Motor neuron (in vitro differentiated cells): ENCODE data around the gene MICAL3. TPM values are rescaled to one million over a fixed set of nuclear protein-coding genes. Genes with fewer than 3 reads are reported as not detected.
"Not testable (repeated sequence)": the region's sequence is repeated elsewhere in the genome, so short reads cannot be mapped to it uniquely, and the experiment has no call there.

Source experiments
- ATAC-seq, 8 experiments: fragments of 200-7000 bp; cut with Tn5 transposase; replicated peaks in 6 of 8; 2 replicates each; pipeline ENCODE4 v1.8.0; 2021; ENCODE audit warnings: mild to moderate bottlenecking in 8 of 8, moderate library complexity in 8 of 8
- H3K27ac ChIP-seq, 2 donors: fragments of 250-450 bp; sonication (Bioruptor Pico); 2 replicates each; pipeline ENCODE4 v1.9.0; 2021; ENCODE audit warnings: antibody characterized with exemption in 2 of 2, mild to moderate bottlenecking in 2 of 2, moderate library complexity in 1 of 2
- H3K4me1 ChIP-seq, 2 donors: fragments of 250-450 bp; sonication (Bioruptor Pico); replicated peaks in 1 of 2; 2 replicates each; pipeline ENCODE4 v1.6.1; 2021; ENCODE audit warnings: antibody characterized with exemption in 2 of 2, mild to moderate bottlenecking in 2 of 2, moderate library complexity in 1 of 2
- H3K4me3 ChIP-seq, 5 donors: fragments of 250-450 bp; sonication (Bioruptor Pico); 2 replicates each; pipeline ENCODE4 v1.9.0; 2021; ENCODE audit warnings: antibody characterized with exemption in 5 of 5, mild to moderate bottlenecking in 5 of 5, moderate library complexity in 4 of 5
- WGBS, 10 experiments: fragments of 450-650 bp; shearing (Covaris generic); methylation state at CpG; one replicate each; pipeline ENCODE4 v1.0.0; 2022; 5-methylcytosine and 5-hydroxymethylcytosine counted together
- in situ Hi-C, 9 experiments: fragments of 400-800 bp; cut with MboI; loops; one replicate each; pipeline ENCODE4 v1.15.0; 2021; ENCODE audit warnings: low sequenced_read_pairs in 9 of 9, low pct_unique_long_range_greater_than_20kb in 2 of 9; ENCODE audit not compliant: unreplicated experiment in 9 of 9
- total RNA-seq, 8 experiments: library from RNA; unstranded; fragments of 300-600 nt; gene quantifications; 2 replicates each; pipeline versions ENCODE4 v1.2.3 to v1.2.4, GENCODE V29; 2022

MICAL3 gene
- total RNA-seq, 8 experiments from 2014 or later = 15.2 to 46.0 (median 20.4) TPM

GRCh38 chr22:18059094-18059417, 34.7 kb upstream of the MICAL3 start:
- peaks cover 5 to 21% of the 10 kb centered on the region in 2 donors for H3K4me1 ChIP-seq
- ATAC-seq = no peak
- no peak overlapping the region for H3K27ac ChIP-seq
- no peak overlapping the region for H3K4me3 ChIP-seq
- in situ Hi-C loops = loop anchor here in 4 of 9 experiments (10.0 to 25.0 kb wide), 3 partner anchors 147 to 224 kb away; no protein-coding TSS in a partner anchor
- WGBS, 10 experiments = 0 to 100% (median 76%) methylated on average over 1 to 5 of the region's 5 CpGs

- WGBS, 10 experiments = 50 to 100% (median 89%) methylated on average over 1 to 7 of the region's 7 CpGs; no CpG with 5 or more reads in 1 of the 10 experiments
- no peak for ATAC-seq
- Histone ChIP-seq H3K4me3 (no peak overlapping the region), H3K4me1 (peaks cover 5 to 21% of the 10 kb centered on the region in 2 donors), H3K27ac (no peak overlapping the region)
- in situ Hi-C loops = loop anchor here in 4 of 9 experiments (10.0 to 25.0 kb wide), 3 partner anchors 146 to 224 kb away; no protein-coding TSS in a partner anchor
Measured at GRCh38 chr22:18058371-18059093, 34.2 kb upstream of the MICAL3 start.

- H3K27ac ChIP-seq = no peak overlapping the region
- WGBS, 10 experiments = 10 to 100% (median 80%) methylated on average over 1 to 4 of the region's 4 CpGs
- no peak overlapping the region for H3K4me3 ChIP-seq
- peak in 6 of 8 experiments; percentile 14 to 59 (median 37) for ATAC-seq
- H3K4me1 ChIP-seq = peaks cover 5 to 21% of the 10 kb centered on the region in 2 donors
- in situ Hi-C loops = loop anchor here in 4 of 9 experiments (10.0 to 25.0 kb wide), 3 partner anchors 145 to 223 kb away; no protein-coding TSS in a partner anchor
Measured at GRCh38 chr22:18057568-18058209, 33.3 kb upstream of the MICAL3 start.

- in situ Hi-C loops = loop anchor here in 4 of 9 experiments (10.0 to 25.0 kb wide), 3 partner anchors 145 to 222 kb away; no protein-coding TSS in a partner anchor
- 54 to 100% (median 84%) methylated on average over 1 to 8 of the region's 10 CpGs; no CpG with 5 or more reads in 2 of the 10 experiments for WGBS, 10 experiments
- no peak for ATAC-seq
- Histone ChIP-seq H3K4me1 (peaks cover 5 to 21% of the 10 kb centered on the region in 2 donors), H3K4me3 (no peak overlapping the region), H3K27ac (no peak overlapping the region)
Measured at GRCh38 chr22:18056807-18057474, 32.6 kb upstream of the MICAL3 start.

GRCh38 chr22:18056161-18056666, 31.9 kb upstream of the MICAL3 start:
- Histone ChIP-seq H3K4me3 (no peak overlapping the region), H3K4me1 (peaks cover 5 to 17% of the 10 kb centered on the region in 2 donors), H3K27ac (peak overlapping the region in 1 of 2 donors; percentile 41)
- 0 to 67% (median 33%) methylated on average over 1 to 2 of the region's 4 CpGs; no CpG with 5 or more reads in 6 of the 10 experiments for WGBS, 10 experiments
- in situ Hi-C loops = loop anchor here in 4 of 9 experiments (10.0 to 25.0 kb wide), 3 partner anchors 144 to 221 kb away; no protein-coding TSS in a partner anchor
- ATAC-seq = peak; percentile 87 to 96 (median 93)

GRCh38 chr22:18055619-18056160, 31.3 kb upstream of the MICAL3 start:
- ATAC-seq = peak in 3 of 8 experiments; percentile 5 to 20 (median 19)
- in situ Hi-C loops = loop anchor here in 4 of 9 experiments (10.0 to 25.0 kb wide), 3 partner anchors 143 to 221 kb away; no protein-coding TSS in a partner anchor
- H3K27ac ChIP-seq = peak overlapping the region in 1 of 2 donors; percentile 41

GRCh38 chr22:18053216-18053946, 29.0 kb upstream of the MICAL3 start:
- H3K4me1 ChIP-seq = peaks cover 5 to 12% of the 10 kb centered on the region in 2 donors
- in situ Hi-C loops = loop anchor here in 4 of 9 experiments (10.0 to 25.0 kb wide), 3 partner anchors 141 to 219 kb away; no protein-coding TSS in a partner anchor
- H3K27ac ChIP-seq, H3K4me3 ChIP-seq, ATAC-seq: not testable (repeated sequence)
- 60% methylated on average over 1 of the region's 49 CpGs; no CpG with 5 or more reads in 9 of the 10 experiments for WGBS, 10 experiments

More at GRCh38 chr22:18055619-18056160, 31.3 kb upstream of the MICAL3 start:
- Histone ChIP-seq H3K4me1 (peaks cover 5 to 12% of the 10 kb centered on the region in 2 donors), H3K4me3 (no peak overlapping the region)
- 31 to 100% (median 77%) methylated on average over 1 to 5 of the region's 7 CpGs; no CpG with 5 or more reads in 1 of the 10 experiments for WGBS, 10 experiments

- 50 to 90% (median 79%) methylated on average over 2 to 5 of the region's 12 CpGs; no CpG with 5 or more reads in 5 of the 10 experiments for whole genome bisulfite sequencing, 10 experiments
- H3K4me1 ChIP-seq, H3K27ac ChIP-seq, ATAC-seq, H3K4me3 ChIP-seq: not testable (repeated sequence)
- in situ Hi-C loops = loop anchor here in 4 of 9 experiments (10.0 to 25.0 kb wide), 3 partner anchors 139 to 216 kb away; no protein-coding TSS in a partner anchor
Measured at GRCh38 chr22:18051113-18051512, 26.8 kb upstream of the MICAL3 start.

GRCh38 chr22:18050065-18050464, 25.7 kb upstream of the MICAL3 start:
- Histone ChIP-seq H3K4me3 (no peak overlapping the region), H3K4me1 (no peaks in the 10 kb centered on the region), H3K27ac (no peak overlapping the region)
- no peak for ATAC-seq
- in situ Hi-C loops = loop anchor here in 4 of 9 experiments (10.0 to 25.0 kb wide), 3 partner anchors 138 to 215 kb away; no protein-coding TSS in a partner anchor
- 40 to 100% (median 84%) methylated on average over 1 to 4 of the region's 5 CpGs; no CpG with 5 or more reads in 2 of the 10 experiments for WGBS, 10 experiments

- H3K27ac ChIP-seq = no peak overlapping the region
- no peak overlapping the region for H3K4me3 ChIP-seq
- WGBS, 10 experiments = 1 to 91% (median 74%) methylated on average over 7 to 28 of the region's 29 CpGs; no CpG with 5 or more reads in 2 of the 10 experiments
- in situ Hi-C loops = no loop called here
- H3K4me1 ChIP-seq = no peaks in the 10 kb centered on the region
- ATAC-seq = peak in 3 of 8 experiments; percentile 63 to 98 (median 71)
Measured at GRCh38 chr22:18048441-18048898, 24.1 kb upstream of the MICAL3 start.

GRCh38 chr22:18048041-18048440, 23.7 kb upstream of the MICAL3 start:
- in situ Hi-C loops = no loop called here
- Histone ChIP-seq H3K27ac (no peak overlapping the region), H3K4me3 (no peak overlapping the region), H3K4me1 (no peaks in the 10 kb centered on the region)
- 11 to 100% (median 88%) methylated on average over 2 to 8 of the region's 9 CpGs; no CpG with 5 or more reads in 1 of the 10 experiments for WGBS, 10 experiments
- peak in 1 of 8 experiments; percentile 45 for ATAC-seq
